Activated CD8-positive, alpha-beta memory T cell treated with anti-CD3 and anti-CD28 coated beads, Interleukin-2, amount 50 U/mL, for 48 hours (primary cell): Measurements from ENCODE around the gene SLC46A1.

Experiments used
- DNase-seq: peaks from one replicate; pipeline ENCODE4 v3.0.0-alpha.2; 2020

Gene SLC46A1

GRCh38 chr17:28379814-28380801 lies 25.9 kb downstream of the SLC46A1 start:
- DNase-seq, result no peak

GRCh38 chr17:28372945-28373274 lies 33.1 kb downstream of the SLC46A1 start:
- DNase-seq, result no peak

GRCh38 chr17:28372203-28372944 lies 33.6 kb downstream of the SLC46A1 start:
- DNase-seq, result no peak

- peak; percentile 94 for DNase-seq
These were observed 34.5 kb downstream of the SLC46A1 start, which contains the start of gene SARM1 for GRCh38 chr17:28371245-28372202. TSS of gene SARM1 (plus strand) at chr17:28371694. CDS start at chr17:28372033, 339 bp downstream.

- no peak for DNase-seq
These were observed 35.3 kb downstream of the SLC46A1 start for GRCh38 chr17:28370744-28371103.

- no peak for DNase-seq
These were observed 35.8 kb downstream of the SLC46A1 start, which contains the start of gene VTN for GRCh38 chr17:28370035-28370743. TSS of gene VTN (minus strand) at chr17:28370307. CDS start at chr17:28370203, 104 bp downstream.

- DNase-seq, result no peak
These were observed 36.4 kb downstream of the SLC46A1 start for GRCh38 chr17:28369684-28370034.

GRCh38 chr17:28368915-28369683 lies 36.9 kb downstream of the SLC46A1 start:
- no peak for DNase-seq

- no peak for DNase-seq
These were observed 37.6 kb downstream of the SLC46A1 start for GRCh38 chr17:28368306-28368831.

GRCh38 chr17:28367641-28368305 lies 38.2 kb downstream of the SLC46A1 start:
- no peak for DNase-seq

GRCh38 chr17:28366605-28367004 lies 39.4 kb downstream of the SLC46A1 start:
- no peak for DNase-seq

GRCh38 chr17:28365487-28365886 lies 40.5 kb downstream of the SLC46A1 start:
- DNase-seq, result no peak

GRCh38 chr17:28364665-28365363 lies 41.2 kb downstream of the SLC46A1 start, which contains the start of gene SEBOX:
TSS of gene SEBOX (minus strand) at chr17:28365199. CDS start at chr17:28365151, 48 bp downstream.
- DNase-seq, result no peak

GRCh38 chr17:28363776-28364650 lies 42.0 kb downstream of the SLC46A1 start:
- no peak for DNase-seq

- DNase-seq, result no peak
These were observed 42.8 kb downstream of the SLC46A1 start for GRCh38 chr17:28363186-28363585.

- DNase-seq, result no peak
These were observed 48.2 kb downstream of the SLC46A1 start for GRCh38 chr17:28357901-28358197.

GRCh38 chr17:28357061-28357900 lies 48.7 kb downstream of the SLC46A1 start, which contains the start of gene POLDIP2:
TSS of gene POLDIP2 (minus strand) at chr17:28357527. CDS start at chr17:28357448, 79 bp downstream.
- DNase-seq, result peak; percentile 98

- no peak for DNase-seq
These were observed 55.7 kb downstream of the SLC46A1 start for GRCh38 chr17:28350271-28350670.
